GM21423 (cell line): ENCODE results near the gene GBX1.

Experiments used
- ATAC-seq: cut with Tn5 transposase; IDR thresholded peaks from one replicate; pipeline ENCODE4 v1.9.1; 2021; ENCODE audit warnings: mild to moderate bottlenecking, moderate library complexity; ENCODE audit not compliant: unreplicated experiment

The GBX1 gene

DNA sequence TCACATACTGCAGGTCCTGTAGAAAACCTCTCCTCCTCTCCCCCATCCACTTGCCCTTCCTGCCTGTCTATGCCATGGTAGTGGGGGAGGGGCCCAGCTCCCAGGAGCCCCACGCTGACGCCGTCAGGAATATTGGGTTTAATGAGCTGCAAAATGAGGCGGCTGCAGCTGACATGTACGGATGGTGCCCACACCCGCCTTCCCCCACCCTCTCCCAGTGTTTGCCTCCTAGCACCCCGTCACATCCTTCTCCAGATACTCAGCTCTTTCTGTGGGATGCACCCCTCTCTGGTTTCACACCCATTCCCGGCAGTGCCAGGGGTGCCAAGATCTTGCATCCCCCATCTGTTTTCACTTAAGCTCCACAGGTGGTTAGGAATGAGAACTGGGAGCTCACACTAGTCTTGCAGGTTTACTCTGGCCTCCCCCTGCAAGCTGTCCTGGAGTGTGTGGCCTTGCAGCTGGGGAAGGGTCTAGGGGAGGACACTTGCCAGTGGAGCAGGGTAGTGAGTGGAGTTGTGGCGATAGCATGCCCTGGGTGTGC, 26.1 kb downstream of the GBX1 start:
- no peak for ATAC-seq

- no peak for ATAC-seq
Observed at GRCh38 chr7:151140826-151141225, 26.7 kb downstream of the GBX1 start.

DNA sequence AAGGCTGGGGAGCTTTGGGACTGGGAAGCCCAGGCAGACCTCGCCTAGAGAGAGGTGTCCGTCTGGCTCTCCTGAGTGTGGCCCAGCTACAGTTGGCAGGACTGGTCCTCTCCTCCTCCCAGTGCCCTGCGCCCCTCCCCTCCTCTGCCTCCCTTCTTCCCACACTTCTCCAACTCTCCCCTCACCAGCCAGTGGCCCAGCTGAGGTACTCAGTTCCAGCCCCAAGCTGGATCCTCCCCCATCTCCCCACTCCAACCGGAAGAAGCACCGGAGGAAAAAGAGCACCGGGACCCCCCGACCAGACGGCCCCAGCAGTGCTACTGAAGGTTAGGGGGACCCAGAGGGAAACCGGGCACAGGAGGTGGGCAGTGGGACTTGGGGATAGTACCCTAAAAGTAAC, 27.7 kb downstream of the GBX1 start:
- no peak for ATAC-seq

GRCh38 chr7:151139071-151139790, 28.3 kb downstream of the GBX1 start:
- no peak for ATAC-seq

- no peak for ATAC-seq
Observed at GRCh38 chr7:151138153-151138851, 29.2 kb downstream of the GBX1 start.

GRCh38 chr7:151137791-151138152, 29.7 kb downstream of the GBX1 start:
- ATAC-seq = no peak

DNA sequence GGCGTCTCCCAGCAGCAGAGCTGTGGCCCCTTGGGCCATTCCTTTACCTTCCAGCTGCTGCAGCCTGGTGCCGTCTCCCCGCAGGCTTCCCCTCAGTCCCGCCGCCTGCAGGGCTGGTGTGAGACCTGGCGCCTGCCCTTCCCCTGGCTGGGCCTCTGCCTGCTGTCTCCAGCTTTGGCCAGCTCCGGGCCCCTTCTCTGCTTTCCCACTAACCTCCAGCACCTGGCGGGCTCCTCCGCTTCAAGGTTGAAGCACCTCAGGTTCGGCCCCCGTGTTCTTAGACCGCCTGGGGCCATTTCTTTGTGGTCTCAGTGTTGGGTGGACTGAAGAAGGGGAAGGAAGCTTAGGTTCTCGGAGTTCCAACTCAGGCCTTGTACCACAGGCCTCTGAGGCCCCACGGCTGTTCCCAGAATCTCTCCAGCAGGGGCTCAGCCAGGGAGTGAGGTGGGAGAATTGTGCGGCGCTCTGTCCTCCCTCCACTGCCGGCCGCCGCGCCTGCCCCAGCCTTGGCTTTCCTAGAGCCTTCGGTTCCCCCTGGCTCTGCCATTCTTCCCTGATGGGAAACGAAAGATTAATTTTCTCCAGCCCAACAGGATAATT, 30.3 kb downstream of the GBX1 start:
- no peak for ATAC-seq

GRCh38 chr7:151135866-151136843, 31.3 kb downstream of the GBX1 start:
- no peak for ATAC-seq

DNA sequence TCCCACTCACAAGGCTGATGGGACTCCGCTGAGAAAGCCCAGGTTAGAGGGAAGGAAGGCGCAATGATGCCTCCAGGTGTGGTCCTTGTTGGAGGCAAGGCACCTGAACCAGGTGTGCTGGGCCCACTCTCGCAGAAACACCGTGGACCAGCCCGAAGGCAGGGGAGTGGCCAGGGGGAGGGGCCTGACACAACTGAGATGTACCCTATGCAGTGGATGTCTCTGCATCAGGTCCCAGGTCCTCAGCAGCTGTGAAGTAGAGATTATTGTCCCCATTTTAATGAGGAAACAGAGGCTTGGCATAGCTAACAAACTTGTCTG, 32.0 kb downstream of the GBX1 start:
- ATAC-seq = no peak

DNA sequence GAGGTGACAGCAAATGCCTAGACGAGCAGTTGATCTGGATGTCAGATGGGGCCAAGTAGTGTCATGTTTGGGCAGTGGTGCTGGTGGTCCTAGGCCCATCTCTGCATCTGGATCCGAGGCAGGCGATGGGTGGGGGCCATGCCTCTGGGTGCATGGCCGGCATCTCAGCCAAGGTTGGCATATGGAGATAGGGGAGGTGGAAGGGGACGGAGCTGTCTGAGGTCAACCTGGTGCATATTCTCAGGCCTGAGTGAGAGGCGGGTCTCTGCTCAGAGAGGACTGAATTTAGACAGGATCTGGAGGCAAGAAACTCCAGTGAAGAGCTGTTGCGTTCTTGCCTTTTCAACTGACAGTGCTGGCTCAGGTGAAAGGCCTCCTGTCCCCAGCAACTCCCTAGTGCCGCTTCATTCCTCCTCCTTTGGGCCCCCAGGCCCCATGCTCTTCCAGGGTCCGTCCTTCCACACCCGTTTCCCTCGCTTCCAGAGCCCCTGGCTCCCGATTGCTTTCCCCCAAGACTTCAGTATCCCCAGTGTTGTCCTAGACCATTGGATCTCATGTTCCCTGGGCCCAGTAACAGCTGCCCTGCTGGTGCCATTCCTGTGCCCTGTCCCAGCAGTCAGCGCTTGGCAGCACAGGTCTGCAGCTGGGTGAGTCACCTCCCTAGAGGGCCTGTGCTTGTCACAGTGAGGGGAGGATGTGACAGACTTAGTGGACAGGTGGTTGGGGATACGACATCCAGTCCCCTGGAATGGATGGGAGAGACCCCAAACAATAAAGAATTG, 32.6 kb downstream of the GBX1 start:
- ATAC-seq = no peak

- no peak for ATAC-seq
Observed at GRCh38 chr7:151133986-151134742, 33.3 kb downstream of the GBX1 start.

- no peak for ATAC-seq
Observed at GRCh38 chr7:151133266-151133985, 34.1 kb downstream of the GBX1 start.

DNA sequence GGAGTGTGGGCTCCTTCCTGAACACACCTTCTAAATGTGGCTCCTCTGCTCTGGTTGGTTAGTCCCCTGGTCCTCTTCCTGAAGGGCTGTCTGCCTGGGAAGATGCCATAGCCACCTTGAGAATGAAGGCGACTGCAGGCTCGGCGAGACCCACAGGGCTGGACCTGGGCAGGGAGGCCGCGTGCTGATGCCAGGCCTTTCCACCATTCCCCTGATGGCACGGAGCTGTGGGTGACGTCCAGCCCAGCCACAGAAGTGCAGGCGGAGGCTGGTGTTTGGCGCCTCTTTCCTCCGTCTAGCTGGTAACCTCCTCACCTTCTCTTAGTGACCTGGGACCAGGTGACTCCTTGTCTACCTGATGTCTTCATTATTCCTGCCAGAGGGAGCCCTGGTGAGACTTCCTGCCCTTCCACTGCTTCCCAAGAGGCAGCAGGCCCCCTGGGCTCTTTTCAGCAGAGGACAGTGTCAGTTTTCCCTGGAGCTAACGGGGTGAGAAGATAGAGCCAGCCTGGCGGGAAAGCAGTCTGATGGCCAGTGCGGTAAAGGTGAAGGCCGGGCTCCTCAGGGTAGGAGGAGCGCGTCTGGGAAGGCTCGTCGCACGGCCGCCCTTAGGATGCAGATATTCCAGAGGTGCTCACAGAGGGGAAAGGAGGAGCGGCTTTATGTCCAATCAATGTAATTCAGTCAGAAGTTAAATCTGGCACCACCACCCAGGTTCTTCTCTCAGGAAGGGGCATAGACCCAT, 34.9 kb downstream of the GBX1 start:
- no peak for ATAC-seq

DNA sequence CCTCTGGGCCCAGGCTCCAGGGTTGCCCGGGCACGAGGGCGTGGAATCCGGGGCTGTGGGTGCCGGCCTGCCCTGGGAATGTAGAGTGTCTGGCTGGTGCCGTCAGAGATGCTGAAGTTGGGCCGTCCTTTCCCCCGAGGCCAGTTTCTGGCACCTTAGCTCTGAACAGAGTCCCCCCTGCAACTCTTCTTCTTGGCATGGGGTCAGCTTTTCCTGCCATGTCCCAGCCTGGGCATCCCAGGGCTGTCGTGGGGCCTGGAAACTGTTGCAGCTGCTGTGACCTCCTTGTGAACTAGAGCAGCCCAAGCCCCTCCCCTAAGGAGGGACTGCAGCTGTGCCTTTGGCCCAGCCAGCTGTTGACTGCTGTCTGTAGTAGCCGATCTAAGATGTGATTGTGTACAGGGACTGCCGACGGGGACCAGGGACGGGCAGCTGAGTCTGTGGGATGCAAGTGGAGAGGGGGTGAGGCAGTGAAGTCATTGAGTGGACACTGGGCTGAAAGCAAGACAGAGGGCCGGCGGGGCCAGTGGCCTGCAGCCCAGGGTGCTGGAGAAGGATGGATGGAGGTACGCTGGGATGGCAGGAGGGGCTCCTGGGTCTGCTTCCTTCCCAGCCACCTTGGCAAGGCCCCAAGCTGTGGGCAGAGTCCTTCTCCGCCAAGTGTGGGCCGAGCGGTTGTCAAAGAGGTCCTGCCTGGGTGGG, 35.8 kb downstream of the GBX1 start:
- ATAC-seq = no peak

- ATAC-seq = no peak
Observed at GRCh38 chr7:151131224-151131591, 36.3 kb downstream of the GBX1 start.

DNA sequence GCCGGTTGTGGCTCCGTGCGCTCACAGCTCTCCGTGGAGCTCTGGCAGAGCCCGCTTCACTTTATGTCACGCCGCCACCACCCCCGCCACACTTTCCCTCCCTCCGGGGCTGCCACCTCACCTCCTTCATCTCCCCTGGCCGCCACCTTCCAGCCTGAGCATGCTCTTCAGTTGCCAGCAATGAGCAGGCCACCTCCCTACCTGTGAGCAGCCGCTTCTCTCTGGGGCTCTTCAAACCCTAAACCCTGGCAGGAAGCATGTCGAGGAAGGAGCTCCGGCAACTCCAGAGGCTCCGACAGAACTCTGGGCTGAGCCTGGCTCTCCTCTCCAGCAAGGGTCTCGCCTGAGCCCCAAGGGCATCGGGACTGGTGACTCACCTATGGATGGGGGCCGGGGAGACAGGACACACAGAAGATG, 36.7 kb downstream of the GBX1 start:
- no peak for ATAC-seq

DNA sequence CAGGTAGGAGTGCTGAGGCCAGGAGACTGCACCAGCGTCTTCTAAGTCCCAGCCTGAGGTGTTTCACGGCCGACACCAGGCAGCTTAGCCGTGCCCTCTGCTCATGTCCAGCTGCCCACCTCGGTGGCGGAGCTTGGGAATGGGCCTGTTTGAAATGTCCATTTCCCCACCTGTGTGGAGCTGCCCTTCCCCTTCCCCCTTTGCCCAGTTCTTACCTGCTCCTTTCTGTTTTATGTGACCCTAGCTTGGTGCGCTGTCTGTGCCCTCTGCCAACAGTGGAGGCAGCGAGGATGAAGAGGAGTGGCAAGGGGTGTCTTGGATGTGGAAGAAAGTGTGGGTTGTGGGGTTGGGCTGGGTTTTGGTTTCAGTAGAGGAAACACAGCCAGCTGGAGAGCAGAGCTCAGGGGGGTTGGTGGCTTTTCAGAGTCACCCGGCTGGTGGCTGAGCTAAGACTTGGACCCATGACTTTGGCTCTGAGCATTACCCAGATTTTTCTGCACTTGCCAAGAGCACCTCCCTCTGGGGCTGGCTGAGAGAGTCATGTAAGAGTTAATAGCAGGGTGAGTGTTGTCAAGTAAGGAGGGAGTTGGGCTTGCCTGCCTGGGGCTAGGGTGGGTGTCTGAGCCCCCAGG, 37.4 kb downstream of the GBX1 start:
- no peak for ATAC-seq
